K562 (cell line): ENCODE results near the gene CRTC3.

ENCODE experiments used
- CBFB ChIP-seq: sonication (generic); formaldehyde crosslinking; IDR thresholded peaks from 2 replicates; pipeline ENCODE4 v1.4.0; 2020; ENCODE audit warnings: mild to moderate bottlenecking, missing genetic modification reagents
- HNRNPLL ChIP-seq: fragments of 200-400 bp; formaldehyde crosslinking; IDR thresholded peaks from 2 replicates; pipeline ENCODE4 v1.6.1; 2017; ENCODE audit warnings: low read length, low read depth, mild to moderate bottlenecking; ENCODE audit not compliant: poor library complexity, severe bottlenecking

GRCh38 chr15:90552929-90553211 lies 23.1 kb downstream of the CRTC3 start:
- TF ChIP-seq CBFB (CRISPR knock-in tag) (no peak), HNRNPLL (no peak)
